Transverse colon (tissue), 4 donors: ENCODE measurements around the gene MRM2. TPM values are rescaled to one million over a fixed set of nuclear protein-coding genes. Genes with fewer than 3 reads are reported as not detected.

Experiments
- DNase-seq: peaks from one replicate; pipeline ENCODE4 v3.0.0-alpha.2; 2019
- H3K27ac ChIP-seq, 4 donors: fragments of 200-600 bp; sonication (generic); 2 replicates each; pipeline ENCODE4 v1.5.1; 2016 to 2018; ENCODE audit warnings: inconsistent platforms in 4 of 4
- H3K27me3 ChIP-seq: fragments of 200-600 bp; sonication (generic); 2 replicates; pipeline ENCODE4 v1.5.1; 2017; ENCODE audit warnings: inconsistent platforms
- H3K36me3 ChIP-seq, 4 donors: fragments of 200-600 bp; sonication (generic); 2 replicates each; pipeline ENCODE4 v1.5.1; 2017 to 2019; ENCODE audit warnings: inconsistent platforms in 4 of 4
- H3K4me1 ChIP-seq, 4 donors: fragments of 200-600 bp; sonication (generic); 2 replicates each; pipeline ENCODE4 v1.5.1; 2017 to 2020; ENCODE audit warnings: inconsistent platforms in 4 of 4
- H3K4me3 ChIP-seq, 4 donors: fragments of 200-600 bp; sonication (generic); 1 replicate in 1 of 4; 2 replicates in 3 of 4; pipeline versions ENCODE4 v1.5.1 to v1.6.1; 2017 to 2019; ENCODE audit warnings: inconsistent platforms in 4 of 4
- H3K9me3 ChIP-seq, 2 donors: fragments of 200-600 bp; sonication (generic); 2 replicates each; pipeline ENCODE4 v1.5.1; 2017 to 2019; ENCODE audit warnings: inconsistent platforms in 2 of 2
- CTCF ChIP-seq, 5 experiments: fragments of 200-600 bp in 3 of 5; fragments of 450-650 bp in 2 of 5; sonication (generic) in 3 of 5; IDR thresholded peaks; 1 replicate in 2 of 5; 2 replicates in 3 of 5; pipeline ENCODE4 v1.5.1; 2016 to 2017; ENCODE audit warnings: antibody characterized with exemption in 5 of 5, inconsistent platforms in 3 of 5, mild to moderate bottlenecking in 2 of 5, moderate library complexity in 1 of 5
- EP300 ChIP-seq: sonication (generic); formaldehyde crosslinking; IDR thresholded peaks from one replicate; pipeline ENCODE4 v1.6.1; 2017; ENCODE audit warnings: antibody characterized with exemption, low read depth
- POLR2A ChIP-seq: fragments of 450-650 bp; IDR thresholded peaks from one replicate; pipeline ENCODE4 v1.6.1; 2016; ENCODE audit warnings: antibody characterized with exemption, mild to moderate bottlenecking, moderate library complexity
- POLR2AphosphoS5 ChIP-seq, 3 donors: sonication (generic); formaldehyde crosslinking; IDR thresholded peaks; one replicate each; pipeline ENCODE4 v1.6.1; 2016; ENCODE audit warnings: antibody characterized with exemption in 3 of 3
- WGBS, 2 donors: methylation state at CpG; one replicate each; pipeline ENCODE4 v1.1.5; 2018; ENCODE audit warnings: low coverage in 1 of 2; 5-methylcytosine and 5-hydroxymethylcytosine counted together
- in situ Hi-C, 4 donors: fragments of 200-750 bp; cut with MboI; loops; one replicate each; pipeline versions ENCODE4 v1.15.0 to v1.15.1; 2017; ENCODE audit warnings: low sequenced_read_pairs in 3 of 4, low pct_ligation_motif_present in 1 of 4, low pct_unique_long_range_greater_than_20kb in 1 of 4
- intact Hi-C: fragments of 100-400 bp; cut with DNase I; formaldehyde crosslinking; loops from one replicate; pipeline ENCODE4 v1.15.1; 2023; ENCODE audit warnings: low total_unique reads
- total RNA-seq, 4 donors: library from RNA; depleted of rRNA; stranded (reverse); fragments of >200 nt; gene quantifications; one replicate each; pipeline ENCODE4 v1.1.0, GENCODE V29; 2016

MRM2 gene
- total RNA-seq: 10 to 100 TPM in 3 of 4 donors, 1 to 10 TPM in 1; 2.2 to 15.3 (median 12.7) TPM

GRCh38 chr7:2241580-2242540 is at the start of gene MRM2, which contains the start of gene NUDT1:
MRM2 (minus strand) TSS chr7:2242205; CDS start chr7:2242169, 36 bp downstream.
NUDT1 (plus strand) TSS chr7:2242226; CDS start chr7:2244575, 2,349 bp downstream.
- Histone ChIP-seq H3K9me3 (no peaks in the 10 kb centered on the region), H3K36me3 (peaks cover 0 to 9% (median 4%) of the 10 kb centered on the region in 4 donors), H3K4me3 (peak within 1 kb of the TSS; percentile 50 to 100 (median 92)), H3K27me3 (no peaks in the 10 kb centered on the region), H3K4me1 (peaks cover 17 to 28% (median 22%) of the 10 kb centered on the region in 4 donors), H3K27ac (peak within 1 kb of the TSS; percentile 75 to 85 (median 82))
- DNase-seq: peak; percentile 87
- in situ Hi-C loops (loop anchor here in 3 of 4 donors (10.0 to 25.0 kb wide), 2 partner anchors 103 to 120 kb away; partner anchors contain the start of gene EIF3B (in 2 of the 3)), intact Hi-C loops (loop anchor here (10.0 kb wide), 1 partner anchor 113 kb away; the partner anchor contains the start of gene EIF3B)
- 1% methylated on average over 47 of the region's 81 CpGs; no CpG with 5 or more reads in 1 of the 2 donors for WGBS, 2 donors
- TF ChIP-seq POLR2A (peak; percentile 66), CTCF (IDR thresholded peaks at IDR 0.05) (no peak), EP300 (no peak), POLR2AphosphoS5 (IDR thresholded peaks at IDR 0.05) (peak; percentile 72 to 88 (median 78))

DNA sequence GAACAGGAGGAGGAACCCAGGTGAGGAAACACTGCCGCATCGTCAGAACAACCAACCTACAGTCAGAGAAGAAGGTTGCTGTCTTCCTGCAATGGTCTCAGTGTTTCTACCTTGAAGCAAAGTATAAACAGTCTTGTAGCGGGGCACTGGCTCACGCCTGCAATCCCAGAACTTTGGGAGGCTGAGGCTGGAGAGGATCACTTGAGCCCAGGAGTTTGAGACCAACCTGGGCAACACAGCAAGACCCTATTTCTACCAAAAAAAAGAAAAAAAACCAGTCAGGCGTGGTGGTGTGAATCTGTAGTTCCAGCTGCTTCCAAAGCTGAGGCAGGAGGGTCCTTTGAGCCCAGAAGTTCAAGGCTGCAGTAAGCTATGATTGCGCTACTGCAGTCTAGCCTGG is 48.9 kb upstream of the MRM2 start:
- TF ChIP-seq EP300 (no peak), POLR2A (no peak), POLR2AphosphoS5 (IDR thresholded peaks at IDR 0.05) (no peak), CTCF (IDR thresholded peaks at IDR 0.05) (no peak)
- intact Hi-C loops (no loop called here), in situ Hi-C loops (no loop called here)
- no peaks in the 10 kb centered on the region for H3K4me1 ChIP-seq
- H3K36me3 ChIP-seq: no peaks in the 10 kb centered on the region
- WGBS, 2 donors: 96 to 100% methylated on average over 1 to 6 of the region's 6 CpGs
- H3K4me3 ChIP-seq: no peak overlapping the region
- H3K27ac ChIP-seq: no peak overlapping the region
- H3K9me3 ChIP-seq: no peaks in the 10 kb centered on the region
- no peaks in the 10 kb centered on the region for H3K27me3 ChIP-seq
- DNase-seq: no peak

DNA sequence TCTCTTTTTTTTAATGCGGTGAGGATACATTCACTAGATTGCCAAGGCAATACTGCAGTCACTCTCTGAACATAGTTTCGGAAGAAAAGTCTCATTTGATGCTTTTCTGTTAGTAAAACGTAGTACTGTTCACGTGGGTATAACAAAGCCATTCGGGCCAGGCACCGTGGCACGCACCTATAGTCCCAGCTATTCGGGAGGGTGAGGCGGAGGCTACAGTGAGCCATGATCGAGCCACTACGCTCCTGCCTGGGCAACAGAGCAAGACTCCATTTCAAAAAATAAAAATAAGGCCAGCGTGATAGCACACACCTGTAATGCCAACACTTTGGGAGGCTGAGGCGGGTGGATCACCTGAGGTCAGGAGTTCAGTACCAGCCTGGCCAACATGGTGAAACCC is 47.6 kb upstream of the MRM2 start:
- intact Hi-C loops: no loop called here
- in situ Hi-C loops: no loop called here
- 85 to 100% methylated on average over 1 to 13 of the region's 13 CpGs for WGBS, 2 donors

More for the DNA sequence above, 47.6 kb upstream of the MRM2 start:
- Histone ChIP-seq H3K36me3 (no peaks in the 10 kb centered on the region), H3K27ac (no peak overlapping the region), H3K4me1 (no peaks in the 10 kb centered on the region), H3K27me3 (no peaks in the 10 kb centered on the region), H3K4me3 (no peak overlapping the region), H3K9me3 (no peaks in the 10 kb centered on the region)
- TF ChIP-seq CTCF (IDR thresholded peaks at IDR 0.05) (no peak), EP300 (no peak), POLR2AphosphoS5 (IDR thresholded peaks at IDR 0.05) (no peak), POLR2A (no peak)
- no peak for DNase-seq
